A549 (cell line): ENCODE measurements around the gene NPB.

Experiments
- CHD4 ChIP-seq: fragments of 200-600 bp; sonication (generic); IDR thresholded peaks from 2 replicates; pipeline ENCODE4 v1.6.1; 2016; ENCODE audit warnings: antibody characterized with exemption, mild to moderate bottlenecking, borderline replicate concordance
- EHMT2 ChIP-seq: fragments of 200-600 bp; sonication (generic); IDR thresholded peaks from 2 replicates; pipeline ENCODE4 v1.6.1; 2016; ENCODE audit warnings: antibody characterized with exemption, low read depth, mild to moderate bottlenecking, moderate library complexity
- JUN ChIP-seq, 2 experiments: fragments of >200 bp; sonication (Bioruptor Twin); formaldehyde crosslinking; IDR thresholded peaks; 2 replicates in 1 of 2; 3 replicates in 1 of 2; pipeline ENCODE4 v1.6.1; 2016 to 2017
- NPAS2 ChIP-seq: fragments of 250-450 bp; sonication (Bioruptor Pico); IDR thresholded peaks from 2 replicates; pipeline ENCODE4 v1.8.0; 2022; ENCODE audit warnings: mild to moderate bottlenecking, moderate library complexity, borderline replicate concordance
- NR3C1 ChIP-seq: fragments of >200 bp; sonication (Bioruptor Twin); formaldehyde crosslinking; IDR thresholded peaks from 3 replicates; pipeline ENCODE4 v1.6.1; 2017
- PHF8 ChIP-seq: fragments of 200-600 bp; sonication (generic); IDR thresholded peaks from 2 replicates; pipeline ENCODE4 v1.6.1; 2016; ENCODE audit warnings: low read depth, mild to moderate bottlenecking, antibody characterized with exemption, moderate library complexity, borderline replicate concordance
- POLR2A ChIP-seq: IDR thresholded peaks from 2 replicates; pipeline ENCODE4 v1.6.1; 2012; ENCODE audit warnings: mild to moderate bottlenecking, low read length
- POLR2AphosphoS2 ChIP-seq: conservative IDR thresholded peaks from 2 replicates; pipeline ENCODE4 v1.6.1; 2012; ENCODE audit warnings: low read length, improper control_type of control experiment, inconsistent platforms
- RFX5 ChIP-seq: fragments of 450-650 bp; IDR thresholded peaks from 2 replicates; pipeline ENCODE4 v1.7.1; 2014; ENCODE audit warnings: antibody characterized with exemption, mild to moderate bottlenecking, moderate library complexity
- TF ChIP-seq, protein P1 (sequence below): fragments of >200 bp; sonication (Bioruptor Twin); formaldehyde crosslinking; IDR thresholded peaks from 3 replicates; pipeline ENCODE4 v1.5.1; 2016
- TF ChIP-seq, protein P2 (sequence below): fragments of 200-600 bp; sonication (generic); IDR thresholded peaks from 2 replicates; pipeline ENCODE4 v1.6.1; 2016; ENCODE audit warnings: antibody characterized with exemption, mild to moderate bottlenecking, moderate library complexity

DNA sequence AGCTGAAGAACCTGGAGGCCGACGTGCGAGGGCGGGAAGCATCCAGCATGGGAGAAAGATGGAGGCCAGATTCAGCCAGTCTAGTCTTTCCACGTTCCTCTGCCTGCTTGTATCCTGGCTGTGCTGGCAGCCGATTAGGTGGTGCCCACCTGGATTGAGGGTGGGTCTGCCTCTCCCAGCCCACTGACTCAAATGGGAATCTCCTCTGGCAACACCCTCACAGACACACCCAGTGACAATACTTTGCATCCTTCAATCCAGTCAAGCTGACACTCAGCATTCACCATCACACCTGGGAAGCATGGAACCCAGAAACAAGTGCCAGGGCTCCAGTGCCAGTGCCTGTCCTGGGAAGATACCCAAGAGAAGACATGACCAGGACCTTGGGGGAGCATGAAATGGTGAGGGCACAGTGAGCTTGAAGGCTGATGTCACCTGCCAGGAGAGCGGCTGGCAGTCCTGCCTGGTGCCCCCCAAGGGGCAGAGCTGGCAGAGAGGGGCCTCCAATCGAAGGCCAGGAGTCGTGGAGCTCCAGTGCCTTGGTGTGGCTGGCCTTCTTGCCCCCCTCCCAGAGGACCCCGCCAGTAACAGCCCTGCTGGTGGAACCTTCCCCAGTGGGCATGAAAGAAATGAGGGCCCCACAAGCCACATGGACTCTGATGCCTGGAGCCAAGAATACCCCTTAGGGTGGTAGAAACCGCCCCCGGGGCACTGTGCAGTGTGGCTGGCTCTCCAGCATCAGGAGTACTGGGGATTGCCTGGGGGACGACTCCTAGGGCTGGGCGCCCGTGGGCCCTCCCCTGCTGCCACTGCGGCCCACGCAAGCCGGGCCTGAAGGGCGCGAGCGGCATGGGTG lies 643 bp upstream of the NPB start:
- TF ChIP-seq PHF8 (no peak), NR3C1 (no peak), POLR2A (no peak), POLR2AphosphoS2 (no peak), JUN (IDR thresholded peaks at IDR 0.05) (no peak), CHD4 (no peak), NPAS2 (CRISPR knock-in tag) (no peak), EHMT2 (no peak), RFX5 (no peak)
- TF ChIP-seq, protein P1, sequence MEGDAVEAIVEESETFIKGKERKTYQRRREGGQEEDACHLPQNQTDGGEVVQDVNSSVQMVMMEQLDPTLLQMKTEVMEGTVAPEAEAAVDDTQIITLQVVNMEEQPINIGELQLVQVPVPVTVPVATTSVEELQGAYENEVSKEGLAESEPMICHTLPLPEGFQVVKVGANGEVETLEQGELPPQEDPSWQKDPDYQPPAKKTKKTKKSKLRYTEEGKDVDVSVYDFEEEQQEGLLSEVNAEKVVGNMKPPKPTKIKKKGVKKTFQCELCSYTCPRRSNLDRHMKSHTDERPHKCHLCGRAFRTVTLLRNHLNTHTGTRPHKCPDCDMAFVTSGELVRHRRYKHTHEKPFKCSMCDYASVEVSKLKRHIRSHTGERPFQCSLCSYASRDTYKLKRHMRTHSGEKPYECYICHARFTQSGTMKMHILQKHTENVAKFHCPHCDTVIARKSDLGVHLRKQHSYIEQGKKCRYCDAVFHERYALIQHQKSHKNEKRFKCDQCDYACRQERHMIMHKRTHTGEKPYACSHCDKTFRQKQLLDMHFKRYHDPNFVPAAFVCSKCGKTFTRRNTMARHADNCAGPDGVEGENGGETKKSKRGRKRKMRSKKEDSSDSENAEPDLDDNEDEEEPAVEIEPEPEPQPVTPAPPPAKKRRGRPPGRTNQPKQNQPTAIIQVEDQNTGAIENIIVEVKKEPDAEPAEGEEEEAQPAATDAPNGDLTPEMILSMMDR = no peak
- TF ChIP-seq, protein P2, sequence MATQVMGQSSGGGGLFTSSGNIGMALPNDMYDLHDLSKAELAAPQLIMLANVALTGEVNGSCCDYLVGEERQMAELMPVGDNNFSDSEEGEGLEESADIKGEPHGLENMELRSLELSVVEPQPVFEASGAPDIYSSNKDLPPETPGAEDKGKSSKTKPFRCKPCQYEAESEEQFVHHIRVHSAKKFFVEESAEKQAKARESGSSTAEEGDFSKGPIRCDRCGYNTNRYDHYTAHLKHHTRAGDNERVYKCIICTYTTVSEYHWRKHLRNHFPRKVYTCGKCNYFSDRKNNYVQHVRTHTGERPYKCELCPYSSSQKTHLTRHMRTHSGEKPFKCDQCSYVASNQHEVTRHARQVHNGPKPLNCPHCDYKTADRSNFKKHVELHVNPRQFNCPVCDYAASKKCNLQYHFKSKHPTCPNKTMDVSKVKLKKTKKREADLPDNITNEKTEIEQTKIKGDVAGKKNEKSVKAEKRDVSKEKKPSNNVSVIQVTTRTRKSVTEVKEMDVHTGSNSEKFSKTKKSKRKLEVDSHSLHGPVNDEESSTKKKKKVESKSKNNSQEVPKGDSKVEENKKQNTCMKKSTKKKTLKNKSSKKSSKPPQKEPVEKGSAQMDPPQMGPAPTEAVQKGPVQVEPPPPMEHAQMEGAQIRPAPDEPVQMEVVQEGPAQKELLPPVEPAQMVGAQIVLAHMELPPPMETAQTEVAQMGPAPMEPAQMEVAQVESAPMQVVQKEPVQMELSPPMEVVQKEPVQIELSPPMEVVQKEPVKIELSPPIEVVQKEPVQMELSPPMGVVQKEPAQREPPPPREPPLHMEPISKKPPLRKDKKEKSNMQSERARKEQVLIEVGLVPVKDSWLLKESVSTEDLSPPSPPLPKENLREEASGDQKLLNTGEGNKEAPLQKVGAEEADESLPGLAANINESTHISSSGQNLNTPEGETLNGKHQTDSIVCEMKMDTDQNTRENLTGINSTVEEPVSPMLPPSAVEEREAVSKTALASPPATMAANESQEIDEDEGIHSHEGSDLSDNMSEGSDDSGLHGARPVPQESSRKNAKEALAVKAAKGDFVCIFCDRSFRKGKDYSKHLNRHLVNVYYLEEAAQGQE = no peak
